Hepatocyte (in vitro differentiated cells): ENCODE data around the gene FMN1. TPM values are rescaled to one million over a fixed set of nuclear protein-coding genes. Genes with fewer than 3 reads are reported as not detected.

Experiments used
- DNase-seq: peaks from one replicate; pipeline ENCODE4 v3.0.0-alpha.2; 2016; ENCODE audit warnings: low spot score
- H2AFZ ChIP-seq: fragments of 200-600 bp; sonication (generic); 2 replicates; pipeline ENCODE4 v1.6.0; 2016; ENCODE audit warnings: antibody characterized with exemption, mild to moderate bottlenecking
- H3K27ac ChIP-seq: fragments of 200-600 bp; sonication (generic); 2 replicates; pipeline ENCODE4 v1.5.1; 2016; ENCODE audit warnings: mild to moderate bottlenecking
- H3K27me3 ChIP-seq: fragments of 200-600 bp; sonication (generic); 2 replicates; pipeline ENCODE4 v1.6.1; 2016
- H3K36me3 ChIP-seq: fragments of 200-600 bp; sonication (generic); replicated peaks from 2 replicates; pipeline ENCODE4 v1.5.1; 2016; ENCODE audit warnings: low read depth; ENCODE audit not compliant: insufficient read depth
- H3K4me1 ChIP-seq: fragments of 200-600 bp; sonication (generic); 2 replicates; pipeline ENCODE4 v1.5.1; 2016; ENCODE audit warnings: mild to moderate bottlenecking, moderate library complexity; ENCODE audit not compliant: insufficient read depth
- H3K4me2 ChIP-seq: fragments of 200-600 bp; sonication (generic); 2 replicates; pipeline ENCODE4 v1.6.0; 2016
- H3K4me3 ChIP-seq: fragments of 200-600 bp; sonication (generic); 2 replicates; pipeline ENCODE4 v1.5.1; 2016; ENCODE audit warnings: mild to moderate bottlenecking
- H3K79me2 ChIP-seq: fragments of 200-600 bp; sonication (generic); 2 replicates; pipeline ENCODE4 v1.6.0; 2017; ENCODE audit warnings: mild to moderate bottlenecking
- H3K9me2 ChIP-seq: fragments of 200-600 bp; sonication (generic); replicated peaks from 2 replicates; pipeline ENCODE4 v1.6.0; 2017; ENCODE audit warnings: mild to moderate bottlenecking; ENCODE audit not compliant: insufficient read depth
- H3K9me3 ChIP-seq: fragments of 200-600 bp; sonication (generic); 2 replicates; pipeline ENCODE4 v1.5.1; 2016; ENCODE audit warnings: low read depth, mild to moderate bottlenecking
- H4K20me1 ChIP-seq: fragments of 200-600 bp; sonication (generic); 2 replicates; pipeline ENCODE4 v1.6.0; 2016; ENCODE audit warnings: mild to moderate bottlenecking; ENCODE audit not compliant: insufficient read depth, poor library complexity, severe bottlenecking
- EZH2 ChIP-seq: fragments of 200-600 bp; sonication (generic); IDR thresholded peaks from 2 replicates; pipeline ENCODE4 v1.6.1; 2016; ENCODE audit warnings: antibody characterized with exemption, mild to moderate bottlenecking, borderline replicate concordance
- EZH2phosphoT487 ChIP-seq: fragments of 200-600 bp; sonication (generic); IDR thresholded peaks from one replicate; pipeline ENCODE4 v1.6.1; 2018; ENCODE audit warnings: antibody characterized with exemption, mild to moderate bottlenecking, low read depth, moderate library complexity; ENCODE audit not compliant: unreplicated experiment, severe bottlenecking
- WGBS: methylation state at CpG from one replicate; pipeline ENCODE4 v1.1.6; 2016; ENCODE audit warnings: low lambda C conversion rate; ENCODE audit errors: missing lambda C conversion rate; 5-methylcytosine and 5-hydroxymethylcytosine counted together
- polyA plus RNA-seq: library from polyadenylated mRNA; unstranded; fragments of >200 nt; fragmentation: Nextera tagmentation; extraction: Ambion mirVana; gene quantifications from 2 replicates; pipeline ENCODE4 v1.2.1, GENCODE V29; 2016
- total RNA-seq: library from RNA; depleted of rRNA; stranded (reverse); fragments of >200 nt; gene quantifications from 2 replicates; pipeline ENCODE4 v1.2.3, GENCODE V29; 2014
- TF ChIP-seq, protein P1 (sequence below): fragments of 200-600 bp; sonication (generic); IDR thresholded peaks from 2 replicates; pipeline ENCODE4 v1.5.1; 2016; ENCODE audit warnings: antibody characterized with exemption, mild to moderate bottlenecking; ENCODE audit not compliant: poor library complexity

Gene FMN1
- total and polyA plus RNA-seq, 2 experiments from 2014 or later = 0.07 to 0.70 TPM

DNA sequence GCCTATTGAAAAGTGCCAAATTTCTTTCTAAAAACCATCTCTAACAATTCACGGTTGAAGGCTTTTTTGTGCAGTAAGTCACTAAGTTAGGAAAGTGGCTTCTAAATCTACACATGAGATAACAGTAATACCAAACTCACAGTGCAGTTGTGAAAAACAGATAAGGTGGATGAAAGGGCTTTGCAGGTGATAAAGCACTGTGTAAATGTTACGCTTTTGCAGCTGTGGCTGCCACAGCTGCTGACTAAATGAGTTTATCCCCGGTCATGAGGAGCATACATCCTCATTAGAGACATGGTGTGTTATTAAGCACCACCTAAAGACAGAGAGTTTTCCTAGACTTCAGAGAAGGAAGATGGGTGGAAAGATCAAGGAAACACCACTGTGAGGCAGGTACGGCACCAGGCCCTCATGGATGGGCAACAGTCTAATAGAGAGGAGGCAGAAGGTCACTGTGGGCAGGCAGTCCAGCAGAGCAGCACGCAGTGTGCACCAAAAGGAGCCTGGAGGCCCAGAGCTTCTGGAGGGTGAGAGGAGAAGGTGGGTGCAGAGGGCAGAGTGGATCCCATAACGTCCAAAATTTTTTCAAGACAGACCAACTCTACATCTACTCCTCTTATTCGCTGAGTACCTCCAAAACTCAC lies 68.5 kb downstream of the FMN1 start:
- TF ChIP-seq, protein P1, sequence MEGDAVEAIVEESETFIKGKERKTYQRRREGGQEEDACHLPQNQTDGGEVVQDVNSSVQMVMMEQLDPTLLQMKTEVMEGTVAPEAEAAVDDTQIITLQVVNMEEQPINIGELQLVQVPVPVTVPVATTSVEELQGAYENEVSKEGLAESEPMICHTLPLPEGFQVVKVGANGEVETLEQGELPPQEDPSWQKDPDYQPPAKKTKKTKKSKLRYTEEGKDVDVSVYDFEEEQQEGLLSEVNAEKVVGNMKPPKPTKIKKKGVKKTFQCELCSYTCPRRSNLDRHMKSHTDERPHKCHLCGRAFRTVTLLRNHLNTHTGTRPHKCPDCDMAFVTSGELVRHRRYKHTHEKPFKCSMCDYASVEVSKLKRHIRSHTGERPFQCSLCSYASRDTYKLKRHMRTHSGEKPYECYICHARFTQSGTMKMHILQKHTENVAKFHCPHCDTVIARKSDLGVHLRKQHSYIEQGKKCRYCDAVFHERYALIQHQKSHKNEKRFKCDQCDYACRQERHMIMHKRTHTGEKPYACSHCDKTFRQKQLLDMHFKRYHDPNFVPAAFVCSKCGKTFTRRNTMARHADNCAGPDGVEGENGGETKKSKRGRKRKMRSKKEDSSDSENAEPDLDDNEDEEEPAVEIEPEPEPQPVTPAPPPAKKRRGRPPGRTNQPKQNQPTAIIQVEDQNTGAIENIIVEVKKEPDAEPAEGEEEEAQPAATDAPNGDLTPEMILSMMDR = no peak
- peak; percentile 98 for TF ChIP-seq EZH2phosphoT487
- H2AFZ ChIP-seq = no peak overlapping the region
- DNase-seq = no peak
- H3K36me3 ChIP-seq = no peaks in the 10 kb centered on the region
- no peaks in the 10 kb centered on the region for H3K9me2 ChIP-seq
- H3K79me2 ChIP-seq = no peaks in the 10 kb centered on the region
- no peak overlapping the region for H3K4me3 ChIP-seq
- H3K27ac ChIP-seq = peak overlapping the region; percentile 20
- H4K20me1 ChIP-seq = no peaks in the 10 kb centered on the region
- no peaks in the 10 kb centered on the region for H3K4me1 ChIP-seq
- H3K4me2 ChIP-seq = no peak overlapping the region
- H3K27me3 ChIP-seq = peaks cover 27% of the 10 kb centered on the region
- 55% methylated on average over 7 of the region's 7 CpGs for WGBS
- no peaks in the 10 kb centered on the region for H3K9me3 ChIP-seq

DNA sequence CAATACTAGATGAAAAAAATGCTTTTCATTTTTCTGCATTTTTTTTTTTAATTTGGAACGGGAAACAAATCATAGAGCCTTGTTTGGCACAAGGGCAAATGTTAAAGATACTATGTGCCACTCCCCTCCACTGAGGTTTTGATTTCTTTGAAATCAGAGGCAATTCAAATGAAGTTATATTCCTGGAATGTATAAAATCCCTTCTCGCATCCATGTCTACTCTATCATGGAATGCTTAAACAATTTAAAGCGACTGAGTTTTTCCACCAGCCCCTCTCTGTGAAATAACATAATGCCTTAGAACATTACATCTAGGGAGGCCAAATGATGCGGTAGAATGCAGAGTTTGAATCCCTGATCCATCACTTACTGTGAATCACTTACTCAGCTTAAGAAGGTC lies 69.7 kb downstream of the FMN1 start:
- Histone ChIP-seq H3K4me3 (no peak overlapping the region), H4K20me1 (no peaks in the 10 kb centered on the region), H3K36me3 (no peaks in the 10 kb centered on the region), H3K79me2 (no peaks in the 10 kb centered on the region), H3K27ac (no peak overlapping the region), H3K4me2 (no peak overlapping the region), H2AFZ (no peak overlapping the region), H3K4me1 (no peaks in the 10 kb centered on the region), H3K9me3 (no peaks in the 10 kb centered on the region), H3K27me3 (peaks cover 35% of the 10 kb centered on the region), H3K9me2 (no peaks in the 10 kb centered on the region)
- 70% methylated on average over 4 of the region's 4 CpGs for WGBS
- DNase-seq = no peak
- no peak for TF ChIP-seq EZH2
- TF ChIP-seq EZH2phosphoT487 = no peak
- TF ChIP-seq, protein P1 = no peak

DNA sequence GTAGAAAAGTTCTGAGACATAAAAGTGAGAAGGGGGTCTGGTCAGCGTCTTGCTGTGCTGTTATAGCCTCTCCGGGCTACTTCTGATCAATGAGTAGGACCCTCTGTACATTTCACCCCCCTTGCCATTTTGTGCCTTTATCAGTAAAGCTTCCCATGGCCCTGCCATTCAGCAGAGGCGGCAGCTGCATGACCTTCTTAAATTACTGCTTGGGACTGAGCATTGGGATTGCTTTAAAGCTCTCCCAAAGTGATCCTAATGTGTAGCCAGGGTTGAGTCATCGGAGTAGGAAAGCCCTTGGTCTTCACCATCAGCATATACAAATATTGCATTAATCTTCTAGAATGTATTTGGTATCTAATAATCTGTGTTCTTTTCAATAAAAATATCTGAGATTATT lies 70.2 kb downstream of the FMN1 start:
- Histone ChIP-seq H3K4me3 (no peak overlapping the region), H3K36me3 (no peaks in the 10 kb centered on the region), H4K20me1 (no peaks in the 10 kb centered on the region), H3K79me2 (no peaks in the 10 kb centered on the region), H2AFZ (no peak overlapping the region), H3K4me2 (no peak overlapping the region), H3K9me3 (no peaks in the 10 kb centered on the region), H3K4me1 (no peaks in the 10 kb centered on the region), H3K9me2 (no peaks in the 10 kb centered on the region), H3K27me3 (peaks cover 40% of the 10 kb centered on the region), H3K27ac (no peak overlapping the region)
- 69% methylated on average over 4 of the region's 4 CpGs for WGBS
- TF ChIP-seq EZH2 (no peak), EZH2phosphoT487 (no peak)
- TF ChIP-seq, protein P1 = no peak
- DNase-seq = no peak
